Measurements from ENCODE around the gene OR8G1. TPM values are rescaled to one million over a fixed set of nuclear protein-coding genes. Genes with fewer than 3 reads are reported as not detected.

The OR8G1 gene
- total and polyA plus RNA-seq, 9 of the 15 experiments (the other 6 are each of a cell fraction or from before 2014, with no cell fraction given) = 0.03 to 1.4 (median 0.51) TPM; not detected in 1

- no peak for TF ChIP-seq NR2C1 (IDR thresholded peaks at IDR 0.05)
- peak; percentile 45; the same call in 1 of the 2 replicates for TF ChIP-seq NR2C1 (tag; IDR thresholded peaks at IDR 0.05)
- no peak for TF ChIP-seq KLF16 (IDR thresholded peaks at IDR 0.05)
- no peak for TF ChIP-seq CHD4 (IDR thresholded peaks at IDR 0.05; ENCODE audit: insufficient read depth, insufficient replicate concordance, low read depth, low read length, poor library complexity, severe bottlenecking)
- TF ChIP-seq POLR2G (IDR thresholded peaks at IDR 0.05; ENCODE audit: low read depth, low read length) = no peak
- TF ChIP-seq CREB1 (IDR thresholded peaks at IDR 0.05) = no peak
- TF ChIP-seq CREB1 (CRISPR knock-in tag; IDR thresholded peaks at IDR 0.05) = no peak
- TF ChIP-seq C11orf30 (IDR thresholded peaks at IDR 0.05; ENCODE audit: low read depth) = peak; percentile 65; the same call in 1 of the 2 replicates
- TF ChIP-seq ZNF507 (tag; conservative IDR thresholded peaks at IDR 0.05) = no peak
- no peak for TF ChIP-seq ERF (CRISPR knock-in tag; IDR thresholded peaks at IDR 0.05)
- TF ChIP-seq MAFK (IDR thresholded peaks at IDR 0.05; ENCODE audit: low read length) = peak; percentile 63; the same call in 1 of the 2 replicates
- peak; percentile 86 for TF ChIP-seq ZNF589 (CRISPR knock-in tag; IDR thresholded peaks at IDR 0.05; ENCODE audit: low read depth)
- peak; percentile 26; the same call in 1 of the 2 replicates for TF ChIP-seq ZNF239 (CRISPR knock-in tag; IDR thresholded peaks at IDR 0.05)
- peak; percentile 47; the same call in 1 of the 2 replicates for TF ChIP-seq MEF2D (tag; conservative IDR thresholded peaks at IDR 0.05; ENCODE audit: low read depth)
- TF ChIP-seq USF2 (CRISPR knock-in tag; IDR thresholded peaks at IDR 0.05) = peak; percentile 68
- peak; percentile 60 for TF ChIP-seq BHLHE40 (IDR thresholded peaks at IDR 0.05; ENCODE audit: low read length)
- TF ChIP-seq ZNF583 (CRISPR knock-in tag; IDR thresholded peaks at IDR 0.05) = 0 out of 2 replicates have a peak, but pooled peaks have one; percentile 28
- no peak for TF ChIP-seq GATAD2A (IDR thresholded peaks at IDR 0.05)
- TF ChIP-seq ELF4 (CRISPR knock-in tag; IDR thresholded peaks at IDR 0.05) = 0 out of 2 replicates have a peak, but pooled peaks have one; percentile 55
- no peak for TF ChIP-seq CBX5 (IDR thresholded peaks at IDR 0.05; ENCODE audit: borderline replicate concordance, low read depth)
- peak; percentile 38; the same call in 1 of the 2 replicates for TF ChIP-seq ATF4 (CRISPR knock-in tag; IDR thresholded peaks at IDR 0.05)
- TF ChIP-seq IRF9 (tag; IDR thresholded peaks at IDR 0.05) = no peak
- no peak for TF ChIP-seq ATF2 (CRISPR knock-in tag; IDR thresholded peaks at IDR 0.05)
- TF ChIP-seq CTCFL (IDR thresholded peaks at IDR 0.05; ENCODE audit: borderline replicate concordance, insufficient read depth, low read depth, low read length, poor library complexity, severe bottlenecking) = no peak
- TF ChIP-seq GTF2A2 (tag; IDR thresholded peaks at IDR 0.05) = no peak
Observed at GRCh38 chr11:124238512-124238911, 2.4 kb upstream of the OR8G1 start (continued).

Data from K562 (cell line).